HG03342 (cell line): Measurements from ENCODE around the gene SLC2A1.

Experiments
- ATAC-seq: cut with Tn5 transposase; IDR thresholded peaks from one replicate; pipeline ENCODE4 v1.9.1; 2021; ENCODE audit warnings: mild to moderate bottlenecking, moderate library complexity; ENCODE audit not compliant: unreplicated experiment

SLC2A1 gene

GRCh38 chr1:42979896-42980800 is 21.5 kb upstream of the SLC2A1 start:
- no peak for ATAC-seq

GRCh38 chr1:42979036-42979430 is 20.4 kb upstream of the SLC2A1 start:
- ATAC-seq, result no peak

DNA sequence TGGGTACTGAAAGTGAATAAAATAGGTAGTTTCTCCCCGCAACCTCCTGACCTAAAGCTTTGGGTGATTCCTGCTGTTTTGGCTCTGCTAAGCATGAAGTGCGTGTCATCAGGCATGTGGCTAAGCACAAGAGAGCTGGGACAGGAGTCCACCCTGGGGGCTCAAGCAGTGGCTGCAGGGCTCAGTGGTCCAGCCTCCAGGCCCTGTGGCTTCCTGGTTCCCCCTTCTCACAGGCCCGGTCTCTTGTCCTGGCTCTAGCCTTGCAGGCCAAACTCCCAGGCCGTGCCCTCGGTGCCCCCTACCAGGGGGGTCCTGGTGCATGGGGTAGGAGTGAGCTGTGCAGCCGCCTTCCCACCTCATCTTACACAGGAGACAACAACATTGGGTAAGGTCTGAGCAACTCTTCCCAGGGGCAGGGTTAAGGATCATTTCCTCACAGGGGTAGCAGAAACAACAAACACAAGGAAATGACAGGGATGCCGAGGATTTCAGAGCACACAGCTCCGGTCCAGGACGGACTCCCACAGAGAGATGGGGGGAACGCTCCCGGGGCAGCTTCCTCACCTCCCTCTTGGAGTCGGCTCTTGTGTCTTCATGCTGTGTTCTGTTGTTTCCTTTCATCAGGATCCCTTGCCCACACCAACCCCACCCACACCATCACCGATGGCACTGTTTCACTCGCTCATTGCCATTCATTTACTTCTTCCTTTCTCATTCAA is 19.8 kb upstream of the SLC2A1 start:
- ATAC-seq, result no peak

DNA sequence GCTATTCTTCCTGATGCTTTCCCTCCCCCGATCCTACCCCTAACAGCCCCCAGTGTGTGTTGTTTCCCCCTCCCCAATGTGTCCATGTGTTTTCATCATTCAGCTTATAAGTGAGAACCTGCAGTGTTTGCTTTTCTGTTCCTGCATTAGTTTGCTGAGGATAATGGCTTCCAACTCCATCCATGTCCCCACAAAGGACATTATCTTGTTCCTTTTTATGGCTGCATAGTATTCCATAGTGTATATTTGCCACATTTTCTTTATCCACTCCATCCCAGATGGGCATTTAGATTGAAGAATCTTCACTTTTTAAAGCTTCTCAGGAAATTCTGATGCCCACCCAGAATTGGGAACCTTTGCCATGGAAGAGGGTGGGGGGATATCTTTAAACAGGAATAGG is 19.0 kb upstream of the SLC2A1 start:
- ATAC-seq, result no peak

GRCh38 chr1:42975561-42976225 is 17.0 kb upstream of the SLC2A1 start:
- no peak for ATAC-seq

GRCh38 chr1:42974767-42975437 is 16.2 kb upstream of the SLC2A1 start:
- no peak for ATAC-seq

DNA sequence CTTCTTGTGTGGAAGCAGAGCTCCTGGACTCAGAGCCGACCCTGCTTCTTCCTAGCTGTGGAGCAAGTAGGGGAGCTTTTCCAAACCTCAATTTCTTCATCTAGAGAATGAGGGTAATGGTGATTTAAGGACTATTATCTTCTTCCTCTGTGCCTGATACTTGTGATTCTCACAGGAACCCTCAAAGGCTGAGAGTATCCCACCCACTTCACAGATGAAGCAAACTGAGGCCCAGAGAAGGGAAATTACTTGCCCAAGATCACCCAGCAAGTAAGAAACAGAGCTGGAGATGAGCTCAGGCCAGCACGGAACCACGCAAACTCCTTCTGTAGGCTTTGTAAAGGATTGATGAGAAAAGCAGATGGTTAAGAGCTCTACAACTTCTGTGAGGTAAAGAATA is 15.1 kb upstream of the SLC2A1 start:
- no peak for ATAC-seq

GRCh38 chr1:42973286-42973685 is 14.6 kb upstream of the SLC2A1 start:
- no peak for ATAC-seq

GRCh38 chr1:42971841-42972291 is 13.2 kb upstream of the SLC2A1 start:
- no peak for ATAC-seq

- no peak for ATAC-seq
These were observed 11.5 kb upstream of the SLC2A1 start for GRCh38 chr1:42970143-42970542.

- ATAC-seq, result no peak
These were observed 10.0 kb upstream of the SLC2A1 start for GRCh38 chr1:42968654-42969053.

- no peak for ATAC-seq
These were observed 8.3 kb upstream of the SLC2A1 start for GRCh38 chr1:42966688-42967612.

DNA sequence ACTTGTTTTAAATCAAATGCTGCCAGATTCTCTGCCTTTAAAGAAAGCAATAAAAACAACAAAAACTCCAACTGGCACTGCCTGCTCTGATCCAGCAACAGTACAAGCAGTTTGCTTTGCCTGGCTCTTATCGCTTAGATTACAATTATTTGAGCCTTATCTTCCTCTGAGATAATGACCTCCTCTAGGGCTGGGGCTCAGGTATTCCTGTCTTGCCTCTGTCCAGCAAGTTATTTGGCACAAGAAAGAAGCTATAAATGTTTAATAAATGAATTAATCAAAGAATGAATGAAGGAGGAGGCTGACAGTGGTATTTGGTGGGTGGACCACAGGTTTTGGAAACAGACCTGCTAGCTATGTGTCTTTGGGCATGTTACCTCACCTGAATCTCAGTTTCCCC is 6.7 kb upstream of the SLC2A1 start:
- no peak for ATAC-seq

DNA sequence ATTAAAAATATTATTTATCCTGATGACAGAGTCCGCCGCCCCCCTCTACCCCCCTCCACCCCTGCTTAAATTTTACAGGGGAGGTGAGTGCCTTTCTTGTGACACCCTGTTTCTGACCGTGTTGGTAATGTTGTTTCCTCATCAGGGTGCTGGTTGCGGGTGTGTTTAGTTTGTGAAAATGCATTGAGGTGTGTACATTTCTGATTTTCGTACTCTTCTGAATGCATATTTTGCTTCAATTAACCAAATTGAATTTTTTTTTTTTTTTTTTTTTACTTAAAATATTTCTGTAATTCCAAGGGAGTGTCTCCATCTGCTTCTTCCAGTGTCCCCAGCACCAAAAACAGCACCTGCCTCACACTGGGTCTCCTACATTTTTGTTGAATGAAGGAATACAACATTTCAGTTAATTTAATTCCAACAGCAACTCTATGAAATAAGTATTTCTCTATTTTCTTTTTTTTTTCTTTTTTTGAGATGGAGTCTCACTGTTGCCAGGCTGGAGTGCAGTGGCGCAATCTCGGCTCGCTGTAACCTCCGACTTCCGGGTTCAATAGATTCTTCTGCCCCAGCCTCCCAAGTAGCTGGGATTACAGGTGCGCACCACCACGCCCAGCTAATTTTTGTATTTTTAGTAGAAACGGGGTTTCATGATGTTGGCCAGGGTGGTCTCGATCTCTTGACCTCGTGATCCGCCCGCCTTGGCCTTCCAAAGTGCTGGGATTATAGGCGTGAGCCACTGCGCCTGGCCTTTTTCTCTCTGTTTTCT is 5.6 kb upstream of the SLC2A1 start:
- no peak for ATAC-seq

- ATAC-seq, result no peak
These were observed 4.8 kb upstream of the SLC2A1 start for GRCh38 chr1:42963378-42964043.

DNA sequence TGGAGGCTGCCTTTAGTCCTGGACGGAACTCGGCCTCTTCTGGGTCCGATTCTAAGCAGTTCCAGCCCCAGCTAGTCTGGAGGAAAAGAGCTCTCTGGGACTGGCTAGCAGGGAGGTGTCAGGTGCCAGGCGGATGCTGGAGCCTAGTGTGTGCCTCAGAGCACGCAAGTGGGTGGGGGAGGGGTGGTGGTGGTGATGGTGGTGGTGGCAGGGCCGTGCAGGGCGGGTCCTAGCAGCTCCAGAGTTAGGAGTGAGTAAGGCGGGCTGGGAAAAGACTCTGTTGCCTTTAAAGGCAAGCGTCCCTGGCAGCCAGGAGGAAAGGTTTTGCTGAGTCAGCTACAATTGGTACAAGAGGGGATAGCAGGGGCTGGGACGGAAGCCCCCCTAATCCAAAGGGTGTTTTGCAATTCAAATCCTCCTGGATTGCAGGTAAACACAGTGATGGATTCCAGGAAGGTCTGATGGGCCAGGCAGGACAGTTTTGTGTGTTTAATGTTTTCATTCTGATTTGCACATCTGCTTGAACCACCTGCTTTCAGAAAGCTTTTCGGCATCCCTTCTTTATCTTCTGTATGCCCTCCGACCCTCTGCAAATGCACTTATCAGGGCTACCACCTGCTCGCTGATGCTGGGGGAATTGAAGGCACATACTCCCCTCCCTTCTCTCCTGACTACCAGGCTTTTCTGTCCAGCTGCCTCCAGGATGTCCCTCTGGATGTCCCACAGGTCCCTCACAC is 4.1 kb upstream of the SLC2A1 start:
- ATAC-seq, result no peak

DNA sequence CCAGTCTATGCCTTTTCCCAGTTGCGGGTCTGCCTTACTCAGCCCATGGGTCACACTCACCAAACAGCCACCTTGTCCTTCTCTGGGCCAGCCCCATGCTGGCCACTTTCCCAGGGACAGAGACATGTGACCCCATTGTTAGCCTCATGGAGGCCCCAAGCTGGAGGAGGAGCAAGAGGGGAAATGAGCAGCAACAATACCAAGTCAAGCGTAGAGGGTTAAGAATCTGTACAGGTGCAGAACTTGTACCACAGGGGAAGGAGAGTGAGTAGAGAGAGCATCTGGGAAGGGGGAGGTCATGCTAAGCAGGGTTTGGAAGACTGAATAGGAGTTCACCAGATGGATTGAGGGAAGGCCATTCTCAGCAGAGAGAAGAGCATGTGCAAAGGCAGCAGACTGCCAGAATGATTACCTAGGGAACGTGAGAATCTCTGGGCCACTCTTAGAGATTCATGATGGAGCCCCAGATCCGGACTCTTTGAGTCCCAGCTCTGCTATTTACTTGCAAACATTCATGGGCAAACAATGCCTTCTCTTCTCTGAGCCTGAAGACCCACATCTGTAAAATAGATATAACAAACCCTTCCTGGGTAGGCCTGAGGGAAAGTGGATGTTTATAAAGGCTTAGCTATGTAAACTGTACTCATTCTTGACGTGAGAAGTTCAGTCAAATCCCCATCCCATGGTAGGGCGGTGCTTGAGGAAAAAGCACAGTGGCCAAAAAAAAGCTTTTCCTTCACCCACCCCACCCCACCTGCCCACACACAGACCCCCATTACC is 2.8 kb upstream of the SLC2A1 start:
- no peak for ATAC-seq
